ENCODE measurements around the gene RBM23.

DNA sequence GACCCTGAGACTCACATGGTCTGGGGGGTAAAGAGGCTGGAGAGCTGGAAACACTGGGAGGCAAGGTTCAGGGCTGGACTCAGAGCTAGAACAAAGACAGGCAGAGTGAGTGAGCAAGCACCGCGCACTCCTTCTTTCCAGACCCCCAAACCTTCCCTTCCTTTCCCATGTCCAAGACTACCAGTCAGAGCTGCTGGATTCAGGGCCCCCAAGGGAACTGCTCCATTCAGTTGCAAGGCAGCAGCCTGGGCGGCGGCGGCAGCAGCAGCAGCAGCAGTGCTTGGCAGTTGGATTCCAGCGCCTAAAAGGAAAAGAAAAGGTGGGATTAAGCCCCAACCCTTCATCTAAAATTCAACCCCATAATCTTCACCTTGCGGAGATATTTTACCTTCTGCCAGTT, 17.1 kb downstream of the RBM23 start:
- TF ChIP-seq, protein P1, sequence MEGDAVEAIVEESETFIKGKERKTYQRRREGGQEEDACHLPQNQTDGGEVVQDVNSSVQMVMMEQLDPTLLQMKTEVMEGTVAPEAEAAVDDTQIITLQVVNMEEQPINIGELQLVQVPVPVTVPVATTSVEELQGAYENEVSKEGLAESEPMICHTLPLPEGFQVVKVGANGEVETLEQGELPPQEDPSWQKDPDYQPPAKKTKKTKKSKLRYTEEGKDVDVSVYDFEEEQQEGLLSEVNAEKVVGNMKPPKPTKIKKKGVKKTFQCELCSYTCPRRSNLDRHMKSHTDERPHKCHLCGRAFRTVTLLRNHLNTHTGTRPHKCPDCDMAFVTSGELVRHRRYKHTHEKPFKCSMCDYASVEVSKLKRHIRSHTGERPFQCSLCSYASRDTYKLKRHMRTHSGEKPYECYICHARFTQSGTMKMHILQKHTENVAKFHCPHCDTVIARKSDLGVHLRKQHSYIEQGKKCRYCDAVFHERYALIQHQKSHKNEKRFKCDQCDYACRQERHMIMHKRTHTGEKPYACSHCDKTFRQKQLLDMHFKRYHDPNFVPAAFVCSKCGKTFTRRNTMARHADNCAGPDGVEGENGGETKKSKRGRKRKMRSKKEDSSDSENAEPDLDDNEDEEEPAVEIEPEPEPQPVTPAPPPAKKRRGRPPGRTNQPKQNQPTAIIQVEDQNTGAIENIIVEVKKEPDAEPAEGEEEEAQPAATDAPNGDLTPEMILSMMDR (IDR thresholded peaks at IDR 0.05) = no peak
- TF ChIP-seq POLR2A (IDR thresholded peaks at IDR 0.05) = no peak

Measured in testis (tissue), 2 donors.